HEK293 (cell line): Measurements from ENCODE around the gene GAREM1.

Experiments used
- GLI4 ChIP-seq: fragments of 450-650 bp; formaldehyde crosslinking; IDR thresholded peaks from 2 replicates; pipeline ENCODE4 v1.5.1; 2016; ENCODE audit warnings: missing biosample characterization, missing genetic modification characterization
- IKZF3 ChIP-seq: fragments of 450-650 bp; IDR thresholded peaks from 2 replicates; pipeline ENCODE4 v1.5.0; 2018; ENCODE audit warnings: missing biosample characterization, mild to moderate bottlenecking, missing genetic modification characterization, moderate library complexity
- KLF1 ChIP-seq: fragments of 450-650 bp; formaldehyde crosslinking; IDR thresholded peaks from 2 replicates; pipeline ENCODE4 v1.5.1; 2016; ENCODE audit warnings: missing biosample characterization, missing genetic modification characterization
- MEIS1 ChIP-seq: sonication (generic); formaldehyde crosslinking; IDR thresholded peaks from 2 replicates; pipeline ENCODE4 v1.8.1; 2022; ENCODE audit warnings: missing genetic modification reagents, mild to moderate bottlenecking, borderline replicate concordance
- MYNN ChIP-seq: fragments of 450-650 bp; formaldehyde crosslinking; IDR thresholded peaks from 2 replicates; pipeline ENCODE4 v1.5.1; 2016; ENCODE audit warnings: missing biosample characterization, missing genetic modification characterization, borderline replicate concordance
- SP2 ChIP-seq: fragments of 450-650 bp; formaldehyde crosslinking; IDR thresholded peaks from 2 replicates; pipeline ENCODE4 v1.5.1; 2016; ENCODE audit warnings: missing biosample characterization, missing genetic modification characterization
- ZIC2 ChIP-seq: fragments of 450-650 bp; formaldehyde crosslinking; IDR thresholded peaks from 2 replicates; pipeline ENCODE4 v1.5.1; 2016; ENCODE audit warnings: missing biosample characterization, missing genetic modification characterization
- ZNF10 ChIP-seq: fragments of 450-650 bp; formaldehyde crosslinking; IDR thresholded peaks from 2 replicates; pipeline ENCODE4 v1.5.1; 2017; ENCODE audit warnings: missing biosample characterization, missing genetic modification characterization
- ZNF155 ChIP-seq: fragments of 450-650 bp; formaldehyde crosslinking; IDR thresholded peaks from 2 replicates; pipeline ENCODE4 v1.5.1; 2016; ENCODE audit warnings: missing biosample characterization, missing genetic modification characterization
- ZNF561 ChIP-seq: fragments of 450-650 bp; IDR thresholded peaks from 2 replicates; pipeline ENCODE4 v1.5.1; 2018; ENCODE audit warnings: missing biosample characterization, missing genetic modification characterization, borderline replicate concordance
- TF ChIP-seq, protein P1 (sequence below): fragments of 450-650 bp; formaldehyde crosslinking; IDR thresholded peaks from 2 replicates; pipeline ENCODE4 v1.5.1; 2016; ENCODE audit warnings: missing biosample characterization, missing genetic modification characterization
- TF ChIP-seq, protein P2 (sequence below): fragments of 450-650 bp; formaldehyde crosslinking; IDR thresholded peaks from 2 replicates; pipeline ENCODE4 v1.5.1; 2016; ENCODE audit warnings: missing biosample characterization, missing genetic modification characterization
- TF ChIP-seq, protein P3 (sequence below): sonication (generic); formaldehyde crosslinking; IDR thresholded peaks from 2 replicates; pipeline ENCODE4 v1.8.1; 2022; ENCODE audit warnings: mild to moderate bottlenecking, moderate library complexity, missing genetic modification reagents

DNA sequence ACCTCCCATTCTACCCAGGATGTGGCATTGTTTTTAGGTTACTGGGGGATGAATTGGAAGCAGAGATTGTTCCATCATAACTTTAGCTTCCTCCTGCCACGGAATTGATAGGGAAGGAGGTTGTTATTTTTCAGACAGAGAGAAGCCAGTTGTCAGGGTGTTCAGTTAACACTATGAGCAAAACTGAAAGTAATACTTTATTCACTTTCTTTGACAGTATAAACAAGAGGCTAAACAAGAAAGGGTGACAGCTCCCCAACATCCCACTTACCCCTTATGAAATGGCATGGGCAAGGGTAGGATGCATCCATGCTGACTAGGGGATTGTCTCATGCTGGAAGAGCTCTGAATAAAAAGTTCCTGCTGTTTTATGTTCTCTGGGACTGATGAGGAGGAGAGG is 36.4 kb upstream of the GAREM1 start:
- TF ChIP-seq, protein P1, sequence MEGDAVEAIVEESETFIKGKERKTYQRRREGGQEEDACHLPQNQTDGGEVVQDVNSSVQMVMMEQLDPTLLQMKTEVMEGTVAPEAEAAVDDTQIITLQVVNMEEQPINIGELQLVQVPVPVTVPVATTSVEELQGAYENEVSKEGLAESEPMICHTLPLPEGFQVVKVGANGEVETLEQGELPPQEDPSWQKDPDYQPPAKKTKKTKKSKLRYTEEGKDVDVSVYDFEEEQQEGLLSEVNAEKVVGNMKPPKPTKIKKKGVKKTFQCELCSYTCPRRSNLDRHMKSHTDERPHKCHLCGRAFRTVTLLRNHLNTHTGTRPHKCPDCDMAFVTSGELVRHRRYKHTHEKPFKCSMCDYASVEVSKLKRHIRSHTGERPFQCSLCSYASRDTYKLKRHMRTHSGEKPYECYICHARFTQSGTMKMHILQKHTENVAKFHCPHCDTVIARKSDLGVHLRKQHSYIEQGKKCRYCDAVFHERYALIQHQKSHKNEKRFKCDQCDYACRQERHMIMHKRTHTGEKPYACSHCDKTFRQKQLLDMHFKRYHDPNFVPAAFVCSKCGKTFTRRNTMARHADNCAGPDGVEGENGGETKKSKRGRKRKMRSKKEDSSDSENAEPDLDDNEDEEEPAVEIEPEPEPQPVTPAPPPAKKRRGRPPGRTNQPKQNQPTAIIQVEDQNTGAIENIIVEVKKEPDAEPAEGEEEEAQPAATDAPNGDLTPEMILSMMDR (tag by site-specific recombination) = no peak
- no peak for TF ChIP-seq MEIS1 (CRISPR knock-in tag)
- TF ChIP-seq, protein P2, sequence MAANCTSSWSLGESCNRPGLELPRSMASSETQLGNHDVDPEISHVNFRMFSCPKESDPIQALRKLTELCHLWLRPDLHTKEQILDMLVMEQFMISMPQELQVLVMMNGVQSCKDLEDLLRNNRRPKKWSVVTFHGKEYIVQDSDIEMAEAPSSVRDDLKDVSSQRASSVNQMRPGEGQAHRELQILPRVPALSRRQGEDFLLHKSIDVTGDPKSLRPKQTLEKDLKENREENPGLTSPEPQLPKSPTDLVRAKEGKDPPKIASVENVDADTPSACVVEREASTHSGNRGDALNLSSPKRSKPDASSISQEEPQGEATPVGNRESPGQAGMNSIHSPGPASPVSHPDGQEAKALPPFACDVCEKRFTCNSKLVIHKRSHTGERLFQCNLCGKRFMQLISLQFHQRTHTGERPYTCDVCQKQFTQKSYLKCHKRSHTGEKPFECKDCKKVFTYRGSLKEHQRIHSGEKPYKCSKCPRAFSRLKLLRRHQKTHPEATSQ (tag by site-specific recombination) = no peak
- no peak for TF ChIP-seq ZNF10 (tag by site-specific recombination)
- no peak for TF ChIP-seq GLI4 (tag by site-specific recombination)
- TF ChIP-seq IKZF3 (tag by site-specific recombination) = no peak
- TF ChIP-seq, protein P3, sequence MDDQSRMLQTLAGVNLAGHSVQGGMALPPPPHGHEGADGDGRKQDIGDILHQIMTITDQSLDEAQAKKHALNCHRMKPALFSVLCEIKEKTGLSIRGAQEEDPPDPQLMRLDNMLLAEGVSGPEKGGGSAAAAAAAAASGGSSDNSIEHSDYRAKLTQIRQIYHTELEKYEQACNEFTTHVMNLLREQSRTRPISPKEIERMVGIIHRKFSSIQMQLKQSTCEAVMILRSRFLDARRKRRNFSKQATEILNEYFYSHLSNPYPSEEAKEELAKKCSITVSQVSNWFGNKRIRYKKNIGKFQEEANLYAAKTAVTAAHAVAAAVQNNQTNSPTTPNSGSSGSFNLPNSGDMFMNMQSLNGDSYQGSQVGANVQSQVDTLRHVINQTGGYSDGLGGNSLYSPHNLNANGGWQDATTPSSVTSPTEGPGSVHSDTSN (CRISPR knock-in tag) = no peak
- no peak for TF ChIP-seq SP2
- TF ChIP-seq ZNF155 (tag by site-specific recombination) = no peak
- no peak for TF ChIP-seq MYNN (tag by site-specific recombination)
- no peak for TF ChIP-seq KLF1 (tag by site-specific recombination)
- no peak for TF ChIP-seq ZNF561 (tag by site-specific recombination)
- no peak for TF ChIP-seq ZIC2 (tag by site-specific recombination)
